GM21723 (cell line): ENCODE data around the gene PROSER3.
A peak's percentile ranks its signal among the peaks of the same experiment; 100 is the strongest.

ENCODE experiments used
- ATAC-seq: cut with Tn5 transposase; IDR thresholded peaks from one replicate; pipeline ENCODE4 v1.9.1; 2021; ENCODE audit warnings: mild to moderate bottlenecking, moderate library complexity; ENCODE audit not compliant: unreplicated experiment

Gene PROSER3

GRCh38 chr19:35738021-35738886 is 19.7 kb upstream of the PROSER3 start:
- ATAC-seq: no peak

GRCh38 chr19:35738887-35739229 is 19.1 kb upstream of the PROSER3 start:
- no peak for ATAC-seq

GRCh38 chr19:35739275-35740107 is 18.5 kb upstream of the PROSER3 start:
- ATAC-seq: no peak

GRCh38 chr19:35740108-35740422 is 17.9 kb upstream of the PROSER3 start:
- peak; percentile 11 for ATAC-seq

GRCh38 chr19:35740423-35741202 is 17.4 kb upstream of the PROSER3 start:
- ATAC-seq: peak; percentile 48

GRCh38 chr19:35741203-35741515 is 16.8 kb upstream of the PROSER3 start:
- no peak for ATAC-seq

GRCh38 chr19:35742121-35742724 is 15.8 kb upstream of the PROSER3 start, which contains the start of gene IGFLR1:
Gene IGFLR1, minus strand, starts transcription at chr19:35742452. Its CDS starts 1,272 bp downstream, at chr19:35741180.
- no peak for ATAC-seq

- ATAC-seq: no peak
Measured at GRCh38 chr19:35743640-35744429, 14.1 kb upstream of the PROSER3 start.

- peak; percentile 39 for ATAC-seq
Measured at GRCh38 chr19:35744430-35745327, 13.3 kb upstream of the PROSER3 start.

GRCh38 chr19:35745328-35746086 is 12.5 kb upstream of the PROSER3 start, which contains the start of the genes PSENEN and U2AF1L4:
Gene PSENEN, plus strand, starts transcription at chr19:35745651. Its CDS starts 280 bp downstream, at chr19:35745931.
Gene U2AF1L4, minus strand, starts transcription at chr19:35745418. Its CDS starts 27 bp downstream, at chr19:35745391.
- peak; percentile 43 for ATAC-seq

GRCh38 chr19:35746087-35746462 is 11.9 kb upstream of the PROSER3 start:
- ATAC-seq: no peak

GRCh38 chr19:35746531-35746930 is 11.4 kb upstream of the PROSER3 start:
- no peak for ATAC-seq

- ATAC-seq: peak; percentile 61
Measured at GRCh38 chr19:35748106-35749020, 9.6 kb upstream of the PROSER3 start, which contains the start of gene LIN37. Gene LIN37, plus strand, starts transcription at chr19:35748576. Its CDS starts 149 bp downstream, at chr19:35748725.

GRCh38 chr19:35750167-35750566 is 7.8 kb upstream of the PROSER3 start:
- ATAC-seq: no peak

- no peak for ATAC-seq
Measured at GRCh38 chr19:35751839-35752745, 5.9 kb upstream of the PROSER3 start.

- ATAC-seq: no peak
Measured at GRCh38 chr19:35752746-35753350, 5.1 kb upstream of the PROSER3 start.
